Measurements from ENCODE around the gene CSDE1.

The CSDE1 gene

DNA sequence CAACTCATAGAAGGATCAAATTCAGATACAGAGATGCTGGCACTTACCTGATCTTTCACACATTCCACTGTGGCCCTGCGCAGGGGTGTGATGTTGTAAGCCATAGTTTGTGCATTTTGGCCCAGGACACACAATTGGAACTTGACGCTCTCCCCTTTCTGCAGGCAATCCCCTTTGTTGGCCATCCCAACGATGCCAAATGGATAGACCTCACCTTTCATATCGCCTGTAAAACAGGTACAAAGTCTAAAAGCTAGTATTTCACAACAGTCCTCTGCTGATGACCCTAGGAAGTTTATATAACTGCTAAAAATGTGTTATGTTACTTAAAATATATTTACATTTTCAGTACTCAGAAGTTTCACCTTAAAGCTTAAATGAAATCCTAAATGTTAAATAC lies 37.3 kb downstream of the CSDE1 start:
- Histone ChIP-seq H3K4me2 (ENCODE audit: low read length) (no peak overlapping the region), H3K4me3 (ENCODE audit: low read length) (no peak overlapping the region), H3K27me3 (ENCODE audit: insufficient read depth, low read length, poor library complexity) (no peaks in the 10 kb centered on the region), H3K23ac (ENCODE audit: low read length) (no peak overlapping the region), H4K8ac (ENCODE audit: low read depth, low read length) (no peak overlapping the region), H3K36me3 (ENCODE audit: control insufficient read depth, insufficient read depth, low read length) (peaks cover 11% of the 10 kb centered on the region), H3K79me2 (ENCODE audit: control insufficient read depth, insufficient read depth, low read length) (peaks cover 10% of the 10 kb centered on the region), H3K56ac (ENCODE audit: low read length) (no peak overlapping the region), H3K9ac (ENCODE audit: low read length) (no peak overlapping the region), H3K79me1 (ENCODE audit: low read length) (no peaks in the 10 kb centered on the region), H2BK15ac (replicated peaks; ENCODE audit: low read depth) (no peak overlapping the region), H4K5ac (ENCODE audit: low read length) (no peak overlapping the region), H2AK5ac (ENCODE audit: low read length) (no peak overlapping the region), H2BK120ac (ENCODE audit: low read depth, low read length) (no peak overlapping the region), H2BK5ac (ENCODE audit: low read length) (no peak overlapping the region), H3K4ac (ENCODE audit: low read depth, low read length) (no peak overlapping the region), H3K18ac (ENCODE audit: low read length) (no peak overlapping the region), H3K4me1 (ENCODE audit: control insufficient read depth, low read depth, low read length) (no peaks in the 10 kb centered on the region), H3K27ac (ENCODE audit: low read depth, low read length) (no peak overlapping the region)
- no peak for DNase-seq
- WGBS (ENCODE audit: extremely low coverage, insufficient coverage, low lambda C conversion rate) = no CpG with 5 or more reads among the region's 4 CpGs

DNA sequence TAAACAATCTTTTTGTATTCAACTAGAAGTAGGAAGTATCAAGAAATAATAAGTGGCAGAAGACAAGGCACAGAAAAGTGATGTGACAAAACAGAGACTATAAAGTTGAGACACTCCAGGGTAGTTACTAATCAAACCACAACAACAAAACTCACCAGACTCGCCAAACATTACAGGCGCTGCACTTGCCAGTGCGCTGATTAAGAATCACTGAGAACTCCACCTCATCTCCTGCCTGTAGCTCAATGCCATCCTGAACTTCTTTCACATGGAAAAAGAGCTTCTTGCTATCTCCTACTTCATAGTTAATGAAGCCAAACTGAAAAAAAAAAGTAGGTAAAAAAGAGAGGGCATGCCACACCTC lies 38.4 kb downstream of the CSDE1 start:
- Histone ChIP-seq H3K4ac (ENCODE audit: low read depth, low read length) (no peak overlapping the region), H3K23ac (ENCODE audit: low read length) (no peak overlapping the region), H3K4me2 (ENCODE audit: low read length) (no peak overlapping the region), H3K18ac (ENCODE audit: low read length) (no peak overlapping the region), H3K36me3 (ENCODE audit: control insufficient read depth, insufficient read depth, low read length) (peaks cover 7% of the 10 kb centered on the region), H2BK120ac (ENCODE audit: low read depth, low read length) (no peak overlapping the region), H3K79me1 (ENCODE audit: low read length) (no peaks in the 10 kb centered on the region), H2BK5ac (ENCODE audit: low read length) (no peak overlapping the region), H3K27ac (ENCODE audit: low read depth, low read length) (no peak overlapping the region), H3K4me3 (ENCODE audit: low read length) (no peak overlapping the region), H3K4me1 (ENCODE audit: control insufficient read depth, low read depth, low read length) (no peaks in the 10 kb centered on the region), H3K9ac (ENCODE audit: low read length) (no peak overlapping the region), H2AK5ac (ENCODE audit: low read length) (no peak overlapping the region), H3K79me2 (ENCODE audit: control insufficient read depth, insufficient read depth, low read length) (peaks cover 12% of the 10 kb centered on the region), H3K27me3 (ENCODE audit: insufficient read depth, low read length, poor library complexity) (no peaks in the 10 kb centered on the region), H4K8ac (ENCODE audit: low read depth, low read length) (no peak overlapping the region), H4K5ac (ENCODE audit: low read length) (no peak overlapping the region), H2BK15ac (replicated peaks; ENCODE audit: low read depth) (no peak overlapping the region), H3K56ac (ENCODE audit: low read length) (no peak overlapping the region)
- no CpG with 5 or more reads among the region's 3 CpGs for WGBS (ENCODE audit: extremely low coverage, insufficient coverage, low lambda C conversion rate)
- DNase-seq = no peak

DNA sequence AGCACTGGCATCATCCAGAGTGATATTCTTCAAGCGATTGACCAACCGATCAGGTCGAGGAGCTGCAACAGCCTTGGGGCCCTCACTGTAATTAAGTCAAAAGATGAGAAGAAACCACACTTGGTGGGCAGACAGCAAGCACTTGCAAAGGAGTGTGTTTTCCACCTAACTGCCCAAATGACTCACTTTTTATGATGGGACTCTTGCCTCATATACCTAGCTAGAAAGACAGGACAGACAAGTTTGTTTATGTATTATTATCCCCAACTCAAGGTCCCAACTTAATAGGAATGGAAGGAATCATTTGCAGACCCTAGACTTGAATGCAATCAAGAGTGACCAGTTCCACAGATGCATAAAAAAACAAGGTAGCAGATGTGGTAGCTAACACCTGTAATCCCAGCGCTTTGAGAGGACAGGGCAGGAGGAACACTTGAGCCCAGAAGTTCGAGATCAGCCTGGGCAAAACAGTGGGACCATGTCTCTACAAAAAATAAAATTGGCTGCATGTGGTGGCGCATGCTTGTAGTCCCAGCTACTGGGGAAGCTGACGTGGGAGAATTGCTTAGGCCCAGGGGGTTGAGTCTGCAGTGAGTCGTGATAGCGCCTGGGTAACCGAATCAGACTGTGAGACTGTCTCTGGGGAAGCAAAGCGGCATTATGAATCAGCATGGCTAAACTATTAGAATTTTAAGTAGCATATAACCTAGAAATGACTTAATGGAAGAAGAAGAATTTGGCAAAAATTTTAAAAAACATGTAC lies 38.9 kb downstream of the CSDE1 start:
- Histone ChIP-seq H3K4me2 (ENCODE audit: low read length) (no peak overlapping the region), H2BK120ac (ENCODE audit: low read depth, low read length) (no peak overlapping the region), H3K23ac (ENCODE audit: low read length) (no peak overlapping the region), H3K36me3 (ENCODE audit: control insufficient read depth, insufficient read depth, low read length) (peaks cover 7% of the 10 kb centered on the region), H3K18ac (ENCODE audit: low read length) (no peak overlapping the region), H3K79me1 (ENCODE audit: low read length) (no peaks in the 10 kb centered on the region), H4K5ac (ENCODE audit: low read length) (no peak overlapping the region), H2BK5ac (ENCODE audit: low read length) (no peak overlapping the region), H3K27ac (ENCODE audit: low read depth, low read length) (no peak overlapping the region), H3K9ac (ENCODE audit: low read length) (no peak overlapping the region), H2BK15ac (replicated peaks; ENCODE audit: low read depth) (no peak overlapping the region), H3K4me3 (ENCODE audit: low read length) (no peak overlapping the region), H3K27me3 (ENCODE audit: insufficient read depth, low read length, poor library complexity) (no peaks in the 10 kb centered on the region), H3K79me2 (ENCODE audit: control insufficient read depth, insufficient read depth, low read length) (peaks cover 12% of the 10 kb centered on the region), H4K8ac (ENCODE audit: low read depth, low read length) (no peak overlapping the region), H3K4ac (ENCODE audit: low read depth, low read length) (no peak overlapping the region), H2AK5ac (ENCODE audit: low read length) (no peak overlapping the region), H3K56ac (ENCODE audit: low read length) (no peak overlapping the region), H3K4me1 (ENCODE audit: control insufficient read depth, low read depth, low read length) (no peaks in the 10 kb centered on the region)
- no peak for DNase-seq
- no CpG with 5 or more reads among the region's 11 CpGs for WGBS (ENCODE audit: extremely low coverage, insufficient coverage, low lambda C conversion rate)

DNA sequence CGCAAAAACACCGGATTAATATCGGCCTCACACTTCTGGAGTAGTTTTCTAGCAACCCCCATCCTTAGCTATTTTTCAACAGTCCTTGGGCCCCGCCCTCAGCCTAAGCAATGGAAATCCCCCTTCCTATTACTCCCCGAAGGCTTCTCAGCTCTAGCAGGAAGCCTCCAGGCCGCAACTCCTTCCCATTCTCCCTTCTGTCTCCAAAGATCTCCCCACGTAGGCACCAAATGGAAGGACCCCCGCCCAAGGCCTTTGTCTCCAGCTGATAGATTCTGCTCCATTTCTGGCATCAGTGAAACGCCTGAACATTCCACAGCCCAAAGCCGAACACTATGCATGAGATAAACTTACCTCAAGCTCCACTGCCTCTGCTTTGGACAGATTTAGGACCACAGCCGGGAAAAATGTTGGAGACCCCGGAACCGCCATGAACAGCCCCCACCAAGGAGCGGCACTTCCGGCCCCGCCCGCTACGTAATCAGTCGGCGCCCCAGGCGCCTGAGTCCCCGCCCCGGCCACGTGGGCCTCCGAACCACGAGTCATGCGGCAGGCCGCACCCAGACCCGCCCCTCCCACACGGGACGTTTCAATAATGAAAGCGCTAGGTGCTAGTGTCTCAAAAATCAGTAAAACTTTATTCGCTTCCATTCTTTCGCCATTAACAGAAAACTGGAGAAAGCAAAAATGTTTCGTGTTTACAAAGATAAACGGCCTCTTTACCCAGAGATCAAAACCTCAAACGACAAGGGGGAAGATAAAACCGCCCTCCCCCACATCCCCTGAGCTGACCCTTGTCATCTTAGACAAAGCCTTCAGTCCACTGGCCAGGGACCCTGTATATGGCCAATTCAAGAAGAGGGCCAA lies 41.2 kb downstream of the CSDE1 start, which contains the start of gene NRAS:
Gene NRAS, minus strand, starts transcription at position 468 of the 867 bp plus-strand sequence. CDS start 611 bp downstream, outside the sequence.
- H3K4me3 ChIP-seq (ENCODE audit: low read length) = peak within 1 kb of the TSS; percentile 95
- WGBS (ENCODE audit: extremely low coverage, insufficient coverage, low lambda C conversion rate) = no CpG with 5 or more reads among the region's 38 CpGs
- H3K79me1 ChIP-seq (ENCODE audit: low read length) = peaks cover 4% of the 10 kb centered on the region
- no peak within 1 kb of the TSS for H2BK15ac ChIP-seq (replicated peaks; ENCODE audit: low read depth)
- H3K9ac ChIP-seq (ENCODE audit: low read length) = peak within 1 kb of the TSS; percentile 99
- peak within 1 kb of the TSS; percentile 68 for H3K18ac ChIP-seq (ENCODE audit: low read length)
- H3K4me1 ChIP-seq (ENCODE audit: control insufficient read depth, low read depth, low read length) = no peaks in the 10 kb centered on the region
- H3K79me2 ChIP-seq (ENCODE audit: control insufficient read depth, insufficient read depth, low read length) = peaks cover 12% of the 10 kb centered on the region
- DNase-seq = peak; percentile 95
- H3K23ac ChIP-seq (ENCODE audit: low read length) = no peak within 1 kb of the TSS
- peak within 1 kb of the TSS; percentile 28 for H3K4ac ChIP-seq (ENCODE audit: low read depth, low read length)
- peak within 1 kb of the TSS; percentile 45 for H2BK120ac ChIP-seq (ENCODE audit: low read depth, low read length)
- H2BK5ac ChIP-seq (ENCODE audit: low read length) = no peak within 1 kb of the TSS
- H3K36me3 ChIP-seq (ENCODE audit: control insufficient read depth, insufficient read depth, low read length) = peaks cover 6% of the 10 kb centered on the region
- H3K56ac ChIP-seq (ENCODE audit: low read length) = peak within 1 kb of the TSS; percentile 96
- H4K5ac ChIP-seq (ENCODE audit: low read length) = peak within 1 kb of the TSS; percentile 97
- H3K27me3 ChIP-seq (ENCODE audit: insufficient read depth, low read length, poor library complexity) = no peaks in the 10 kb centered on the region
- H3K4me2 ChIP-seq (ENCODE audit: low read length) = peak within 1 kb of the TSS; percentile 43
- H2AK5ac ChIP-seq (ENCODE audit: low read length) = peak within 1 kb of the TSS; percentile 17
- H3K27ac ChIP-seq (ENCODE audit: low read depth, low read length) = peak within 1 kb of the TSS; percentile 61
- H4K8ac ChIP-seq (ENCODE audit: low read depth, low read length) = no peak within 1 kb of the TSS

DNA sequence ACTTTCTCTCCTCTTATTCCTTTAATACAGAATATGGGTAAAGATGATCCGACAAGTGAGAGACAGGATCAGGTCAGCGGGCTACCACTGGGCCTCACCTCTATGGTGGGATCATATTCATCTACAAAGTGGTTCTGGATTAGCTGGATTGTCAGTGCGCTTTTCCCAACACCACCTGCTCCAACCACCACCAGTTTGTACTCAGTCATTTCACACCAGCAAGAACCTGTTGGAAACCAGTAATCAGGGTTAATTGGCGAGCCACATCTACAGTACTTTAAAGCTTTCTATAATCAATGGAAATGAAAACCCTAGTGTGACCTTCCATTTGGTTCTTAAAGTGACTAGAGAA lies 41.9 kb downstream of the CSDE1 start:
- Histone ChIP-seq H3K27ac (ENCODE audit: low read depth, low read length) (peak overlapping the region; percentile 61), H2BK5ac (ENCODE audit: low read length) (no peak overlapping the region), H3K4me2 (ENCODE audit: low read length) (peak overlapping the region; percentile 19), H4K5ac (ENCODE audit: low read length) (peak overlapping the region; percentile 97), H2BK15ac (replicated peaks; ENCODE audit: low read depth) (no peak overlapping the region), H3K27me3 (ENCODE audit: insufficient read depth, low read length, poor library complexity) (no peaks in the 10 kb centered on the region), H3K36me3 (ENCODE audit: control insufficient read depth, insufficient read depth, low read length) (peaks cover 6% of the 10 kb centered on the region), H3K56ac (ENCODE audit: low read length) (peak overlapping the region; percentile 96), H2BK120ac (ENCODE audit: low read depth, low read length) (no peak overlapping the region), H3K23ac (ENCODE audit: low read length) (no peak overlapping the region), H4K8ac (ENCODE audit: low read depth, low read length) (no peak overlapping the region), H3K79me2 (ENCODE audit: control insufficient read depth, insufficient read depth, low read length) (peaks cover 12% of the 10 kb centered on the region), H3K18ac (ENCODE audit: low read length) (no peak overlapping the region), H3K9ac (ENCODE audit: low read length) (peak overlapping the region; percentile 99), H3K4me3 (ENCODE audit: low read length) (peak overlapping the region; percentile 95), H2AK5ac (ENCODE audit: low read length) (peak overlapping the region; percentile 17), H3K79me1 (ENCODE audit: low read length) (peaks cover 4% of the 10 kb centered on the region), H3K4me1 (ENCODE audit: control insufficient read depth, low read depth, low read length) (no peaks in the 10 kb centered on the region), H3K4ac (ENCODE audit: low read depth, low read length) (peak overlapping the region; percentile 28)
- no peak for DNase-seq
- no CpG with 5 or more reads among the region's 4 CpGs for WGBS (ENCODE audit: extremely low coverage, insufficient coverage, low lambda C conversion rate)
